SK-N-MC (cell line): Measurements from ENCODE around the gene CLSTN1.

ENCODE experiments used
- DNase-seq: peaks from one replicate; pipeline ENCODE4 v3.0.0-alpha.2; 2011; ENCODE audit warnings: low read depth, low spot score
- H3K27ac ChIP-seq: fragments of 200-600 bp; sonication (generic); 2 replicates; pipeline ENCODE4 v1.5.1; 2016; ENCODE audit warnings: mixed run types
- H3K36me3 ChIP-seq: fragments of 200-600 bp; sonication (generic); 2 replicates; pipeline ENCODE4 v1.6.1; 2017; ENCODE audit warnings: antibody characterized with exemption, low read length, mixed read lengths; ENCODE audit not compliant: insufficient read depth
- H3K4me3 ChIP-seq: fragments of 200-600 bp; sonication (generic); 2 replicates; pipeline ENCODE4 v1.5.1; 2016
- H3K9ac ChIP-seq: fragments of 200-600 bp; sonication (generic); 2 replicates; pipeline ENCODE4 v1.8.0; 2017; ENCODE audit warnings: mixed run types, mixed read lengths; ENCODE audit not compliant: insufficient read length
- H3K9me3 ChIP-seq: fragments of 200-600 bp; sonication (generic); 2 replicates; pipeline ENCODE4 v1.6.1; 2017; ENCODE audit warnings: low read depth, mild to moderate bottlenecking, antibody characterized with exemption, low read length, moderate library complexity, mixed read lengths
- EZH2 ChIP-seq: fragments of 200-600 bp; sonication (generic); IDR thresholded peaks from one replicate; pipeline ENCODE4 v1.6.1; 2017; ENCODE audit warnings: antibody characterized with exemption
- FOXP2 ChIP-seq: optimal IDR thresholded peaks from 2 replicates; pipeline ENCODE3; 2011; ENCODE audit warnings: mild to moderate bottlenecking, moderate library complexity; ENCODE audit not compliant: insufficient read depth; ENCODE audit errors: extremely low read length, control extremely low read depth
- POLR2AphosphoS5 ChIP-seq: IDR thresholded peaks from 2 replicates; pipeline ENCODE4 v1.6.1; 2012; ENCODE audit warnings: mild to moderate bottlenecking, low read depth, low read length, borderline replicate concordance

CLSTN1 gene

GRCh38 chr1:9840176-9840575, 16.4 kb upstream of the CLSTN1 start:
- no peak overlapping the region for H3K27ac ChIP-seq
- no peaks in the 10 kb centered on the region for H3K9me3 ChIP-seq
- no peak overlapping the region for H3K9ac ChIP-seq
- DNase-seq: no peak
- H3K36me3 ChIP-seq: no peaks in the 10 kb centered on the region
- no peak overlapping the region for H3K4me3 ChIP-seq
- no peak for TF ChIP-seq POLR2AphosphoS5
- TF ChIP-seq FOXP2: no peak
- TF ChIP-seq EZH2: no peak

GRCh38 chr1:9838946-9839345, 15.2 kb upstream of the CLSTN1 start:
- Histone ChIP-seq H3K9me3 (no peaks in the 10 kb centered on the region), H3K27ac (no peak overlapping the region), H3K36me3 (no peaks in the 10 kb centered on the region), H3K9ac (no peak overlapping the region), H3K4me3 (no peak overlapping the region)
- TF ChIP-seq EZH2: no peak
- TF ChIP-seq FOXP2: no peak
- DNase-seq: no peak

DNA sequence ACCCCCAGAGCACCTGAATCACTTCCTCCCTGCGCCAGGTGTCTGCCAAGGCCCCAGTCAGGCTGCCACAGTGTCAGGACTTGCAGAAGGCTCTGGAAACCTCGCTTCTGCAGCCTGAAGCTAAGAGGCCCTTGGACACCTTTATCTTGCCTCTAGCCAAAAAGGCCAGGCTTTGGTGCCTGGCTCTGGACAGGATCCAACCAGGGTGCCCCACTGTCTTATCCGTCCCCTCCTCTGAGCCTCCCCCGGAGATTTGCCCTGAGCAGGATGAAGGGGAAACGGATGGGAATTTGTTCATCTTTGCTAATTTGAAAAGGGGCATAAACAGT, 12.8 kb upstream of the CLSTN1 start:
- Histone ChIP-seq H3K4me3 (no peak overlapping the region), H3K9me3 (no peaks in the 10 kb centered on the region), H3K9ac (no peak overlapping the region), H3K27ac (no peak overlapping the region), H3K36me3 (no peaks in the 10 kb centered on the region)
- DNase-seq: no peak
- TF ChIP-seq FOXP2 (no peak), POLR2AphosphoS5 (no peak), EZH2 (no peak)

GRCh38 chr1:9835758-9836631, 12.2 kb upstream of the CLSTN1 start:
- H3K9me3 ChIP-seq: no peaks in the 10 kb centered on the region
- no peaks in the 10 kb centered on the region for H3K36me3 ChIP-seq
- no peak overlapping the region for H3K9ac ChIP-seq
- H3K27ac ChIP-seq: no peak overlapping the region
- H3K4me3 ChIP-seq: no peak overlapping the region
- TF ChIP-seq EZH2: no peak
- TF ChIP-seq POLR2AphosphoS5: no peak
- TF ChIP-seq FOXP2: no peak
- no peak for DNase-seq

DNA sequence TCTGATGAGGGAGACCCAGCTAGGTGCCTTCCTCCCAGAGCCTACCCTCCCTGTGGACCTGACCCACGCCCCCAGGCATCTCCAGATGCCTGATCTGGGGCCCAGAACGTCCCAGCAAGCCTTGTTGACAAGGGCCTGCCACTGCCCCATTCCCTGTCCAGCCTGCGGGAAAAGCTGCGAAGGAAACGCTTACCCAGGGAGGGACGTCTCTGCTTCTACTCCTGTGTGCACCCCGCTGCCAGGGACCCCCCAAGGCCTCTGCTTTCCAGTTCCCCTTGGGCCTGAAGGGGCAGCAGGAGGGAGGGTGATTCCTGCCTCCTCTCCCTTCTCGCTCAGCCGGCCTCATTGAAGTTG, 11.6 kb upstream of the CLSTN1 start:
- H3K27ac ChIP-seq: no peak overlapping the region
- TF ChIP-seq POLR2AphosphoS5 (no peak), FOXP2 (no peak), EZH2 (no peak)
- DNase-seq: no peak
- H3K9ac ChIP-seq: no peak overlapping the region
- no peaks in the 10 kb centered on the region for H3K36me3 ChIP-seq
- no peaks in the 10 kb centered on the region for H3K9me3 ChIP-seq
- no peak overlapping the region for H3K4me3 ChIP-seq

DNA sequence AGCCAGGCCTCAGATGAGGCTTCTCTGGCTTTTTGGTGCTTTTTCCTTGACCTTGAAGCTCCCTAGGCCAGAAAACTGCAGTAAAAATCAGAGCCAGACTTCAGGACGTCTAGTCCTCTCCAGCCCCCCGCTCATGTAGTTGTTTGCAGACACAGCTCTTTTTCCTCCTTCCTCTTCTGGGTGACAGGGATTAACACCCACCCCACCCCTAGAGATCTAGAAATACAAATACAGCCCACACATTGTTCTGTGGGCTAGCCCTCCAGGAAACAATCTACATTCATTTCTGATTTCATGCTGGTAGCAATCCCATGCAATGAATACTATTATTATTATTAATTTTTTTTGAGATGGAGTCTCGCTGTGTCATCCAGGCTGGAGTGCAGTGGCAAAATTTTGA, 9.9 kb upstream of the CLSTN1 start:
- Histone ChIP-seq H3K27ac (no peak overlapping the region), H3K36me3 (no peaks in the 10 kb centered on the region), H3K4me3 (no peak overlapping the region), H3K9ac (no peak overlapping the region), H3K9me3 (no peaks in the 10 kb centered on the region)
- TF ChIP-seq POLR2AphosphoS5: no peak
- no peak for TF ChIP-seq EZH2
- TF ChIP-seq FOXP2: no peak
- no peak for DNase-seq

DNA sequence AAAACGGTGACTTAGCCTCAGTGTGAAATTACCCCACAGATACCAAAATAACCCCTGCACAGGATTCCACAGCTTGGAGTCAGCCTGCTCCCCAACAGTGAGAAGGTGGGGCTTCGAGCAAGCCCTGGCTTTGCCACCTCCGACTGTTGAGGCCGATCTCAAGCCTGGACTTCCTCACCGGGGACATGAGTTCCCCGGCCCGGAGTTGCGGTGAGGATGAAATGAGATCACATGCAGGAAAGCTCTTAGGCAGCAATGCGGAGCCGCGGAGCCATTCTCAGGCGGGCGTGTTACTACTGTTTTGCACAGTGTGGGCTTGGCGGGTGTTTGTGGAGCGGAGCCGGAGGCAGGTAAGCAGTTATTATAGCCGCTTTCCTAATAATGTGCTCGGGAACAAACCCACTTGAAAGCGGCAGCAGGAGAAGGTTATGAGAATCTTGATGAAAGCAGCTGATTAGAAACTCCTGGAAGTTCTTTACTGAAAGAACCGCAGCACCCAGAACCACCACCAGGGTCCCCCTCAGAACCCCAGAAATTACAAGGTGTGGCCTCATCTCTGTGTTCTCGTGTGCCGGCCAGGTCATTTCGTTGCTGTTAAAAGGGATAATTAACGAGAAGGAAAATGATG, 3.9 kb upstream of the CLSTN1 start:
- DNase-seq: no peak

GRCh38 chr1:9826616-9827015, 2.9 kb upstream of the CLSTN1 start:
- H3K9me3 ChIP-seq: no peaks in the 10 kb centered on the region
- H3K9ac ChIP-seq: no peak overlapping the region
- no peak overlapping the region for H3K4me3 ChIP-seq
- no peaks in the 10 kb centered on the region for H3K36me3 ChIP-seq
- no peak overlapping the region for H3K27ac ChIP-seq
- DNase-seq: no peak
- TF ChIP-seq POLR2AphosphoS5: no peak
- no peak for TF ChIP-seq EZH2
- TF ChIP-seq FOXP2: no peak

More for the DNA sequence above, 3.9 kb upstream of the CLSTN1 start:
- Histone ChIP-seq H3K4me3 (no peak overlapping the region), H3K27ac (no peak overlapping the region), H3K9me3 (no peaks in the 10 kb centered on the region), H3K9ac (no peak overlapping the region), H3K36me3 (no peaks in the 10 kb centered on the region)
- no peak for TF ChIP-seq POLR2AphosphoS5
- no peak for TF ChIP-seq FOXP2
- no peak for TF ChIP-seq EZH2

DNA sequence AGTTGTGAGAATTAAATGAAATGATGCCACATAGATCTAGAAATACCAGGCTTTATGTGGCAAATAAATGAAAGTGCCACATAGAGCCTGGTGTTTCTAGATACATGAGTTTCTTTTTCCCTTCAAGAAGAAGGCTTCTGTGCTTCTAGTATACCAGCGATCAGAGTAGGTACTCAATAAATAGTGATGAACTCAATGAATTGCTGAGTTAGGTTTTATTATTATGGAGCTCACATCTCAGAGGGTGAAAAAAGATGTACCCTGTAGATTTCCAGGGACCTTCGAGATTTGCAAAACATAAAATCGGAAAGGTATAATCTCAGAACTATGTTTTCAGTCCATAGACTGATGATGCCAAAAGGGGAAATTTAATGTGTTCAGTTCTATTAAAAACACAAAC, 2.3 kb upstream of the CLSTN1 start:
- Histone ChIP-seq H3K36me3 (no peaks in the 10 kb centered on the region), H3K27ac (no peak overlapping the region), H3K9ac (no peak overlapping the region), H3K4me3 (no peak overlapping the region), H3K9me3 (no peaks in the 10 kb centered on the region)
- DNase-seq: no peak
- no peak for TF ChIP-seq POLR2AphosphoS5
- no peak for TF ChIP-seq FOXP2
- TF ChIP-seq EZH2: no peak
